H1 (cell line): Measurements from ENCODE around the gene FNDC11. TPM values are rescaled to one million over a fixed set of nuclear protein-coding genes. Genes with fewer than 3 reads are reported as not detected.

Experiments
- CTCF ChIA-PET: fragments of 300-600 bp; sonication (Branson Sonifier 250); formaldehyde crosslinking; loops from one replicate; lab custom pipeline; 2021; ENCODE audit not compliant: partially characterized antibody; lab: Charles Lee
- POLR2A ChIA-PET: fragments of 300-600 bp; sonication (Branson Sonifier 250); formaldehyde crosslinking; loops from one replicate; lab custom pipeline; 2021; ENCODE audit warnings: inconsistent platforms; ENCODE audit not compliant: partially characterized antibody; lab: Charles Lee
- DNase-seq, 2 experiments: peaks; one replicate each; pipeline versions ENCODE4 v3.0.0 to v3.0.0-alpha.2; 2010 to 2022; ENCODE audit warnings: low spot score in 2 of 2, low read depth in 1 of 2, mixed read lengths in 1 of 2
- FAIRE-seq: peaks from 2 replicates; lab custom pipeline; 2011; peaks lifted over from hg19 to GRCh38; lab: Jason Lieb, UNC
- H2AFZ ChIP-seq: 2 replicates; pipeline ENCODE4 v1.8.1; 2012; ENCODE audit warnings: low read length, inconsistent platforms
- H2AK5ac ChIP-seq: 2 replicates; pipeline ENCODE4 v1.6.1; 2013; ENCODE audit warnings: low read depth, low read length
- H2BK120ac ChIP-seq: replicated peaks from 2 replicates; pipeline ENCODE3; 2013; ENCODE audit warnings: low read depth, low read length, inconsistent platforms
- H2BK12ac ChIP-seq: 2 replicates; pipeline ENCODE4 v1.6.1; 2013; ENCODE audit warnings: low read depth, low read length
- H2BK15ac ChIP-seq: 2 replicates; pipeline ENCODE4 v1.6.1; 2013; ENCODE audit warnings: low read length
- H2BK20ac ChIP-seq: 2 replicates; pipeline ENCODE4 v1.6.1; 2013; ENCODE audit warnings: low read length
- H2BK5ac ChIP-seq: 2 replicates; pipeline ENCODE4 v1.6.1; 2013; ENCODE audit warnings: low read depth, low read length
- H3K14ac ChIP-seq: 2 replicates; pipeline ENCODE4 v1.6.1; 2013; ENCODE audit warnings: inconsistent platforms; ENCODE audit not compliant: insufficient read length
- H3K18ac ChIP-seq: 2 replicates; pipeline ENCODE4 v1.6.1; 2013; ENCODE audit warnings: low read length; ENCODE audit errors: extremely low read depth
- H3K23ac ChIP-seq: 2 replicates; pipeline ENCODE4 v1.6.1; 2013; ENCODE audit warnings: inconsistent platforms; ENCODE audit not compliant: insufficient read length
- H3K23me2 ChIP-seq: 2 replicates; pipeline ENCODE4 v1.6.1; 2013; ENCODE audit warnings: low read depth, low read length
- H3K27ac ChIP-seq: 2 replicates; pipeline ENCODE4 v1.6.1; 2011; ENCODE audit warnings: low read depth, low read length, inconsistent platforms
- H3K27me3 ChIP-seq, 4 experiments: replicated peaks in 1 of 4; 1 replicate in 1 of 4; 2 replicates in 3 of 4; pipeline versions ENCODE4 v1.6.1 to v1.8.1; 2011 to 2013; ENCODE audit warnings: low read length in 3 of 4, mild to moderate bottlenecking in 3 of 4, inconsistent platforms in 2 of 4, mixed read lengths in 2 of 4, moderate library complexity in 1 of 4; ENCODE audit not compliant: control insufficient read depth in 3 of 4, insufficient read depth in 3 of 4; ENCODE audit errors: extremely low read depth in 1 of 4
- H3K36me3 ChIP-seq, 4 experiments: 2 replicates each; pipeline versions ENCODE4 v1.6.1 to v1.8.1; 2011 to 2013; ENCODE audit warnings: mild to moderate bottlenecking in 4 of 4, low read length in 3 of 4, moderate library complexity in 2 of 4, control low read depth in 1 of 4, inconsistent platforms in 1 of 4; ENCODE audit not compliant: insufficient read depth in 4 of 4, control insufficient read depth in 2 of 4
- H3K4ac ChIP-seq: replicated peaks from 2 replicates; pipeline ENCODE3; 2013; ENCODE audit warnings: low read length, low read depth, mixed read lengths, inconsistent platforms; ENCODE audit not compliant: insufficient read length
- H3K4me1 ChIP-seq, 4 experiments: replicated peaks in 1 of 4; 1 replicate in 1 of 4; 2 replicates in 3 of 4; pipeline versions ENCODE4 v1.6.1 to v1.8.1; 2011 to 2013; ENCODE audit warnings: low read length in 3 of 4, inconsistent platforms in 2 of 4, mixed read lengths in 1 of 4; ENCODE audit not compliant: insufficient read depth in 4 of 4, control insufficient read depth in 3 of 4
- H3K4me2 ChIP-seq, 2 experiments: 2 replicates each; pipeline versions ENCODE4 v1.6.1 to v1.8.1; 2011 to 2013; ENCODE audit warnings: low read depth in 2 of 2, low read length in 2 of 2, control low read depth in 1 of 2, inconsistent platforms in 1 of 2, mild to moderate bottlenecking in 1 of 2; ENCODE audit not compliant: insufficient read depth in 1 of 2
- H3K4me3 ChIP-seq, 4 experiments: fragments of 200-600, 300-600 bp in 1 of 4; sonication (generic), shearing (Covaris generic), sonication (Bioruptor Twin) in 1 of 4; 2 replicates each; pipeline versions ENCODE4 v1.5.1 to v1.8.1; 2011 to 2016; ENCODE audit warnings: low read length in 4 of 4, low read depth in 3 of 4, control low read depth in 2 of 4, inconsistent platforms in 2 of 4, mild to moderate bottlenecking in 2 of 4, mixed read lengths in 1 of 4, moderate library complexity in 1 of 4; ENCODE audit not compliant: insufficient read depth in 2 of 4; ENCODE audit errors: extremely low read depth in 1 of 4
- H3K56ac ChIP-seq: replicated peaks from 2 replicates; pipeline ENCODE3; 2013; ENCODE audit warnings: low read depth, mild to moderate bottlenecking, mixed read lengths, low read length, inconsistent platforms; ENCODE audit not compliant: insufficient read length
- H3K79me1 ChIP-seq: 2 replicates; pipeline ENCODE4 v1.6.1; 2013; ENCODE audit warnings: low read depth, low read length, control low read depth
- H3K79me2 ChIP-seq, 2 experiments: 2 replicates each; pipeline versions ENCODE4 v1.6.1 to v1.8.1; 2012 to 2013; ENCODE audit warnings: low read length in 2 of 2, mild to moderate bottlenecking in 2 of 2, inconsistent platforms in 1 of 2; ENCODE audit not compliant: insufficient read depth in 2 of 2, control insufficient read depth in 1 of 2
- H3K9ac ChIP-seq, 4 experiments: replicated peaks in 1 of 4; 1 replicate in 1 of 4; 2 replicates in 3 of 4; pipeline versions ENCODE4 v1.6.1 to v1.8.1; 2011 to 2013; ENCODE audit warnings: low read depth in 3 of 4, low read length in 3 of 4, control low read depth in 2 of 4, mild to moderate bottlenecking in 2 of 4, moderate library complexity in 2 of 4, inconsistent platforms in 1 of 4; ENCODE audit errors: extremely low read depth in 1 of 4
- H3K9me3 ChIP-seq, 2 experiments: 2 replicates each; pipeline versions ENCODE4 v1.6.1 to v1.8.1; 2012 to 2013; ENCODE audit warnings: mild to moderate bottlenecking in 2 of 2, moderate library complexity in 2 of 2, control low read depth in 1 of 2, inconsistent platforms in 1 of 2, low read depth in 1 of 2, low read length in 1 of 2, mixed read lengths in 1 of 2; ENCODE audit not compliant: insufficient read depth in 2 of 2
- H4K20me1 ChIP-seq, 2 experiments: replicated peaks in 1 of 2; 2 replicates each; pipeline versions ENCODE3 to v1.8.1; 2011 to 2013; ENCODE audit warnings: inconsistent platforms in 2 of 2, low read length in 2 of 2, mild to moderate bottlenecking in 1 of 2; ENCODE audit not compliant: insufficient read depth in 2 of 2, control insufficient read depth in 1 of 2
- H4K5ac ChIP-seq: 2 replicates; pipeline ENCODE4 v1.6.1; 2013; ENCODE audit warnings: low read length, low read depth, mixed read lengths, inconsistent platforms; ENCODE audit not compliant: insufficient read length
- H4K8ac ChIP-seq: 2 replicates; pipeline ENCODE4 v1.8.0; 2013; ENCODE audit warnings: mild to moderate bottlenecking, moderate library complexity, low read length, inconsistent platforms; ENCODE audit not compliant: insufficient read depth; ENCODE audit errors: extremely low read depth
- H4K91ac ChIP-seq: replicated peaks from 2 replicates; pipeline ENCODE3; 2013; ENCODE audit warnings: low read length, mixed read lengths, inconsistent platforms; ENCODE audit not compliant: insufficient read length
- BCL11A ChIP-seq, 2 experiments: IDR thresholded peaks; one replicate each; pipeline ENCODE4 v1.6.1; 2011; ENCODE audit warnings: low read depth in 2 of 2, low read length in 2 of 2, mild to moderate bottlenecking in 2 of 2
- CBX8 ChIP-seq: fragments of 300-800, 300-1000 bp; sonication (generic); IDR thresholded peaks from 2 replicates; pipeline ENCODE4 v1.7.1; 2016; ENCODE audit warnings: low read depth, low read length, borderline replicate concordance
- CHD1 ChIP-seq: IDR thresholded peaks from 2 replicates; pipeline ENCODE4 v1.6.1; 2012; ENCODE audit warnings: low read depth, low read length, improper control_type of control experiment
- EZH2 ChIP-seq: fragments of 200-600 bp; sonication (generic); IDR thresholded peaks from 2 replicates; pipeline ENCODE4 v1.7.1; 2012; ENCODE audit warnings: low read depth, mild to moderate bottlenecking, moderate library complexity, low read length, inconsistent platforms; ENCODE audit not compliant: severe bottlenecking
- GABPA ChIP-seq: IDR thresholded peaks from 2 replicates; pipeline ENCODE4 v1.6.1; 2011; ENCODE audit warnings: mild to moderate bottlenecking, low read length, moderate library complexity, borderline replicate concordance; ENCODE audit not compliant: insufficient read depth
- GTF2F1 ChIP-seq: IDR thresholded peaks from 2 replicates; pipeline ENCODE4 v1.6.1; 2012; ENCODE audit warnings: low read depth, low read length, improper control_type of control experiment, borderline replicate concordance
- KDM4A ChIP-seq: IDR thresholded peaks from one replicate; pipeline ENCODE4 v1.7.1; 2012; ENCODE audit warnings: low read depth, mild to moderate bottlenecking, moderate library complexity, low read length, inconsistent platforms; ENCODE audit not compliant: severe bottlenecking
- KDM5A ChIP-seq: fragments of 200-600 bp; IDR thresholded peaks from 2 replicates; pipeline ENCODE4 v1.7.1; 2012; ENCODE audit warnings: mild to moderate bottlenecking, low read length, inconsistent platforms, mixed read lengths
- MAFK ChIP-seq: IDR thresholded peaks from 2 replicates; pipeline ENCODE4 v1.6.1; 2012; ENCODE audit warnings: low read depth, mild to moderate bottlenecking, improper control_type of control experiment, low read length
- NANOG ChIP-seq: IDR thresholded peaks from 2 replicates; pipeline ENCODE4 v1.6.1; 2011; ENCODE audit warnings: low read length, low read depth, mild to moderate bottlenecking, inconsistent platforms; ENCODE audit not compliant: insufficient read depth, poor library complexity, severe bottlenecking
- RBBP5 ChIP-seq: IDR thresholded peaks from 2 replicates; pipeline ENCODE4 v1.7.1; 2012; ENCODE audit warnings: low read depth, mild to moderate bottlenecking, inconsistent platforms, low read length, moderate library complexity, borderline replicate concordance
- SIN3A ChIP-seq, 2 experiments: IDR thresholded peaks in 1 of 2; conservative IDR thresholded peaks in 1 of 2; 2 replicates each; pipeline ENCODE4 v1.6.1; 2011 to 2012; ENCODE audit warnings: low read length in 2 of 2, improper control_type of control experiment in 1 of 2, low read depth in 1 of 2, mild to moderate bottlenecking in 1 of 2
- WGBS, 2 experiments: shearing (Covaris generic) in 1 of 2; methylation state at CpG; one replicate each; pipeline versions ENCODE4 v1.1.6 to v1.1.7; 2013 to 2015; ENCODE audit warnings: low lambda C conversion rate in 2 of 2, mixed read lengths in 2 of 2, inconsistent platforms in 1 of 2, low coverage in 1 of 2, missing lambda C conversion rate in 1 of 2; ENCODE audit not compliant: insufficient replicate concordance in 2 of 2, insufficient coverage in 1 of 2, insufficient read length in 1 of 2; ENCODE audit errors: extremely low coverage in 1 of 2, missing lambda C conversion rate in 1 of 2; 5-methylcytosine and 5-hydroxymethylcytosine counted together
- polyA plus RNA-seq, 7 experiments: library from polyadenylated mRNA; depleted of rRNA in 3 of 7; stranded (reverse) in 5 of 7; unstranded in 2 of 7; fragments of >200 nt in 5 of 7; fragments of 200-250 nt in 2 of 7; gene quantifications; 1 replicate in 5 of 7; 2 replicates in 1 of 7; 4 replicates in 1 of 7; pipeline versions ENCODE4 v1.2.1 to v1.2.3, GENCODE V29; 2011 to 2013; ENCODE audit warnings: missing spikeins in 2 of 7, mixed read lengths in 2 of 7
- total RNA-seq: library from RNA; stranded (reverse); fragmentation: NEBNext Ultra II Directional; extraction: Animal tissue kit (Norgen Biotek cat#: 25700); gene quantifications from 2 replicates; pipeline ENCODE4 v1.2.1, GENCODE V29; 2021
- TF ChIP-seq, protein P1 (sequence below): IDR thresholded peaks from 2 replicates; pipeline ENCODE4 v1.6.1; 2012; ENCODE audit warnings: inconsistent platforms

Gene FNDC11
- total and polyA plus RNA-seq, 2 of the 8 experiments (the other 6 are each of a cell fraction or from before 2014, with no cell fraction given), result 2.6 to 8.8 TPM

DNA sequence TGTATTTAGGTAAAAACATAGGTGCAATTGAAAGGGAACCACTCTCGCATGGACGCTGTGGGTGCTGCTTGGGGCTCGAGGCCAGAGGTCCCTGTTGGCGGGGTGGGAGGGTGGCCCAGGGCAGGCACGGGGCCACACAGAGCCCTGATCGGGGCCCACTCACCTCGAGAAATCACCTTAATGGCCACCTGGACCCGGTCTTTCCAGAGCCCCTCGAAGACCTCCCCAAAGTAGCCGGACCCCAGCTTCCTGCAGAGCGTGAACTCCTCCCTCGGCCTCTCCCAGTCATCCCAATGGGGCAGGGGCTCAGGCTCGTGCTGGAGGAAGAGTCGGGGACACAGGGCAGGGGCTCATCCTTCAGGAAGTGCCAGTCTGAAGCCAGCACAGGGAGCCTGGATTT is 20.6 kb upstream of the FNDC11 start:
- no peak overlapping the region for H3K56ac ChIP-seq
- no peaks in the 10 kb centered on the region for H3K9me3 ChIP-seq
- no peaks in the 10 kb centered on the region for H3K27me3 ChIP-seq
- no peak overlapping the region for H3K23ac ChIP-seq
- H2BK12ac ChIP-seq, result no peak overlapping the region
- H3K4ac ChIP-seq, result no peak overlapping the region
- no peak overlapping the region for H3K14ac ChIP-seq
- no peaks in the 10 kb centered on the region for H3K79me2 ChIP-seq
- no peak overlapping the region for H3K27ac ChIP-seq
- H2BK120ac ChIP-seq, result no peak overlapping the region
- no peak overlapping the region for H3K18ac ChIP-seq
- FAIRE-seq (no peak), DNase-seq (no peak)
- no peaks in the 10 kb centered on the region for H3K36me3 ChIP-seq
- H4K20me1 ChIP-seq, result peaks cover 0 to 3% of the 10 kb centered on the region in 2 experiments
- H3K4me3 ChIP-seq, result no peak overlapping the region
- POLR2A ChIA-PET, result interaction anchor here (7.8 kb wide), 1 partner anchor 11 kb away, joined by 59 read pairs; the partner anchor contains the start of gene PPDPF
- TF ChIP-seq MAFK, result no peak
- no peak for TF ChIP-seq GTF2F1
- TF ChIP-seq, protein P1, sequence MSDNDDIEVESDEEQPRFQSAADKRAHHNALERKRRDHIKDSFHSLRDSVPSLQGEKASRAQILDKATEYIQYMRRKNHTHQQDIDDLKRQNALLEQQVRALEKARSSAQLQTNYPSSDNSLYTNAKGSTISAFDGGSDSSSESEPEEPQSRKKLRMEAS, result no peak
- TF ChIP-seq RBBP5, result no peak
- no peak for TF ChIP-seq BCL11A (IDR thresholded peaks at IDR 0.05; ENCODE audit: low read depth in 2 of 2, low read length in 2 of 2)
- no peak for TF ChIP-seq KDM4A
- no peak for TF ChIP-seq CHD1
- no peak for TF ChIP-seq CBX8
- TF ChIP-seq KDM5A, result no peak
- no peak for TF ChIP-seq GABPA
- no peak for TF ChIP-seq EZH2
- no peak for TF ChIP-seq NANOG
- TF ChIP-seq SIN3A (conservative IDR thresholded peaks at IDR 0.05 in 1 of 2, IDR thresholded peaks at IDR 0.05 in 1 of 2; ENCODE audit: low read depth in 1 of 2, low read length in 2 of 2), result no peak
- H2AFZ ChIP-seq, result no peak overlapping the region
- no peak overlapping the region for H2BK20ac ChIP-seq
- H4K91ac ChIP-seq, result no peak overlapping the region
- H4K5ac ChIP-seq, result no peak overlapping the region
- no peak overlapping the region for H2BK15ac ChIP-seq
- no peaks in the 10 kb centered on the region; the same call in 1 of the 2 replicates for H3K79me1 ChIP-seq
- 86% methylated on average over 13 of the region's 14 CpGs; no CpG with 5 or more reads in 1 of the 2 experiments for WGBS, 2 experiments
- H3K23me2 ChIP-seq, result peaks cover 3% of the 10 kb centered on the region; the same call in 1 of the 2 replicates
- H3K4me2 ChIP-seq, result no peak overlapping the region
- peaks cover 0 to 18% (median 3%) of the 10 kb centered on the region in 4 experiments; a peak in 5 of 7 replicates for H3K4me1 ChIP-seq
- CTCF ChIA-PET, result no interaction called here
- peak overlapping the region; percentile 51; the same call in 1 of the 2 replicates for H4K8ac ChIP-seq
- H2AK5ac ChIP-seq, result no peak overlapping the region
- no peak overlapping the region; a peak in 1 of 7 replicates for H3K9ac ChIP-seq
- no peak overlapping the region for H2BK5ac ChIP-seq
